IPS-18a (cell line): ENCODE measurements around the gene POLR2H.

Experiments
- H3K27ac ChIP-seq: one replicate; pipeline ENCODE4 v1.5.1; 2013; ENCODE audit warnings: low read length
- H3K27me3 ChIP-seq: one replicate; pipeline ENCODE4 v1.6.1; 2013; ENCODE audit warnings: mild to moderate bottlenecking, low read length; ENCODE audit not compliant: control insufficient read depth, insufficient read depth
- H3K36me3 ChIP-seq: one replicate; pipeline ENCODE4 v1.6.1; 2013; ENCODE audit warnings: low read depth, low read length; ENCODE audit not compliant: control insufficient read depth
- H3K4me1 ChIP-seq: one replicate; pipeline ENCODE4 v1.6.1; 2013; ENCODE audit warnings: low read depth, low read length; ENCODE audit not compliant: control insufficient read depth
- H3K4me3 ChIP-seq: one replicate; pipeline ENCODE4 v1.5.1; 2013; ENCODE audit warnings: low read length
- H3K9ac ChIP-seq: one replicate; pipeline ENCODE4 v1.6.1; 2013; ENCODE audit warnings: mild to moderate bottlenecking, low read length, moderate library complexity
- H3K9me3 ChIP-seq: one replicate; pipeline ENCODE4 v1.6.1; 2013; ENCODE audit warnings: low read depth, low read length; ENCODE audit not compliant: control insufficient read depth

Gene POLR2H

GRCh38 chr3:184409331-184409926 lies 47.9 kb downstream of the POLR2H start:
- Histone ChIP-seq H3K4me1 (no peaks in the 10 kb centered on the region), H3K9me3 (no peaks in the 10 kb centered on the region), H3K9ac (no peak overlapping the region), H3K27me3 (no peaks in the 10 kb centered on the region), H3K36me3 (no peaks in the 10 kb centered on the region), H3K4me3 (no peak overlapping the region), H3K27ac (no peak overlapping the region)

GRCh38 chr3:184409946-184410500 lies 48.5 kb downstream of the POLR2H start:
- Histone ChIP-seq H3K27ac (no peak overlapping the region), H3K9me3 (no peaks in the 10 kb centered on the region), H3K4me1 (no peaks in the 10 kb centered on the region), H3K36me3 (no peaks in the 10 kb centered on the region), H3K4me3 (no peak overlapping the region), H3K27me3 (no peaks in the 10 kb centered on the region), H3K9ac (no peak overlapping the region)

GRCh38 chr3:184414418-184415202 lies 53.1 kb downstream of the POLR2H start:
- H3K9ac ChIP-seq, result no peak overlapping the region
- H3K36me3 ChIP-seq, result no peaks in the 10 kb centered on the region
- no peaks in the 10 kb centered on the region for H3K27me3 ChIP-seq
- no peak overlapping the region for H3K27ac ChIP-seq
- H3K9me3 ChIP-seq, result no peaks in the 10 kb centered on the region
- H3K4me1 ChIP-seq, result no peaks in the 10 kb centered on the region
- H3K4me3 ChIP-seq, result no peak overlapping the region

GRCh38 chr3:184415203-184415490 lies 53.6 kb downstream of the POLR2H start:
- Histone ChIP-seq H3K9ac (no peak overlapping the region), H3K27me3 (no peaks in the 10 kb centered on the region), H3K4me3 (no peak overlapping the region), H3K27ac (no peak overlapping the region), H3K9me3 (no peaks in the 10 kb centered on the region), H3K4me1 (no peaks in the 10 kb centered on the region), H3K36me3 (no peaks in the 10 kb centered on the region)

GRCh38 chr3:184417619-184418327 lies 56.3 kb downstream of the POLR2H start:
- no peaks in the 10 kb centered on the region for H3K36me3 ChIP-seq
- no peak overlapping the region for H3K9ac ChIP-seq
- no peak overlapping the region for H3K4me3 ChIP-seq
- no peaks in the 10 kb centered on the region for H3K4me1 ChIP-seq
- no peaks in the 10 kb centered on the region for H3K27me3 ChIP-seq
- no peak overlapping the region for H3K27ac ChIP-seq
- no peaks in the 10 kb centered on the region for H3K9me3 ChIP-seq
